ENCODE results near the gene CCDC127.

- TF ChIP-seq CTCF (IDR thresholded peaks at IDR 0.05; ENCODE audit: low read depth, low read length, poor library complexity, severe bottlenecking): no peak
- TF ChIP-seq EZH2phosphoT487 (IDR thresholded peaks at IDR 0.05; ENCODE audit: borderline replicate concordance, low read length): no peak
Observed at GRCh38 chr5:267716-268115, 49.8 kb upstream of the CCDC127 start.

Data from DOHH2 (cell line).